H1 (cell line): ENCODE data around the gene ABCC6. TPM values are rescaled to one million over a fixed set of nuclear protein-coding genes. Genes with fewer than 3 reads are reported as not detected.

Experiments used
- CTCF ChIA-PET: fragments of 300-600 bp; sonication (Branson Sonifier 250); formaldehyde crosslinking; loops from one replicate; lab custom pipeline; 2021; ENCODE audit not compliant: partially characterized antibody; lab: Charles Lee
- POLR2A ChIA-PET: fragments of 300-600 bp; sonication (Branson Sonifier 250); formaldehyde crosslinking; loops from one replicate; lab custom pipeline; 2021; ENCODE audit warnings: inconsistent platforms; ENCODE audit not compliant: partially characterized antibody; lab: Charles Lee
- DNase-seq, 2 experiments: peaks; one replicate each; pipeline versions ENCODE4 v3.0.0 to v3.0.0-alpha.2; 2010 to 2022; ENCODE audit warnings: low spot score in 2 of 2, low read depth in 1 of 2, mixed read lengths in 1 of 2
- FAIRE-seq: peaks from 2 replicates; lab custom pipeline; 2011; peaks lifted over from hg19 to GRCh38; lab: Jason Lieb, UNC
- H2AFZ ChIP-seq: 2 replicates; pipeline ENCODE4 v1.8.1; 2012; ENCODE audit warnings: low read length, inconsistent platforms
- H2AK5ac ChIP-seq: 2 replicates; pipeline ENCODE4 v1.6.1; 2013; ENCODE audit warnings: low read depth, low read length
- H2BK120ac ChIP-seq: replicated peaks from 2 replicates; pipeline ENCODE3; 2013; ENCODE audit warnings: low read depth, low read length, inconsistent platforms
- H2BK12ac ChIP-seq: 2 replicates; pipeline ENCODE4 v1.6.1; 2013; ENCODE audit warnings: low read depth, low read length
- H2BK15ac ChIP-seq: 2 replicates; pipeline ENCODE4 v1.6.1; 2013; ENCODE audit warnings: low read length
- H2BK20ac ChIP-seq: 2 replicates; pipeline ENCODE4 v1.6.1; 2013; ENCODE audit warnings: low read length
- H2BK5ac ChIP-seq: 2 replicates; pipeline ENCODE4 v1.6.1; 2013; ENCODE audit warnings: low read depth, low read length
- H3K14ac ChIP-seq: 2 replicates; pipeline ENCODE4 v1.6.1; 2013; ENCODE audit warnings: inconsistent platforms; ENCODE audit not compliant: insufficient read length
- H3K18ac ChIP-seq: 2 replicates; pipeline ENCODE4 v1.6.1; 2013; ENCODE audit warnings: low read length; ENCODE audit errors: extremely low read depth
- H3K23ac ChIP-seq: 2 replicates; pipeline ENCODE4 v1.6.1; 2013; ENCODE audit warnings: inconsistent platforms; ENCODE audit not compliant: insufficient read length
- H3K23me2 ChIP-seq: 2 replicates; pipeline ENCODE4 v1.6.1; 2013; ENCODE audit warnings: low read depth, low read length
- H3K27ac ChIP-seq: 2 replicates; pipeline ENCODE4 v1.6.1; 2011; ENCODE audit warnings: low read depth, low read length, inconsistent platforms
- H3K27me3 ChIP-seq, 4 experiments: replicated peaks in 1 of 4; 1 replicate in 1 of 4; 2 replicates in 3 of 4; pipeline versions ENCODE4 v1.6.1 to v1.8.1; 2011 to 2013; ENCODE audit warnings: low read length in 3 of 4, mild to moderate bottlenecking in 3 of 4, inconsistent platforms in 2 of 4, mixed read lengths in 2 of 4, moderate library complexity in 1 of 4; ENCODE audit not compliant: control insufficient read depth in 3 of 4, insufficient read depth in 3 of 4; ENCODE audit errors: extremely low read depth in 1 of 4
- H3K36me3 ChIP-seq, 4 experiments: 2 replicates each; pipeline versions ENCODE4 v1.6.1 to v1.8.1; 2011 to 2013; ENCODE audit warnings: mild to moderate bottlenecking in 4 of 4, low read length in 3 of 4, moderate library complexity in 2 of 4, control low read depth in 1 of 4, inconsistent platforms in 1 of 4; ENCODE audit not compliant: insufficient read depth in 4 of 4, control insufficient read depth in 2 of 4
- H3K4ac ChIP-seq: replicated peaks from 2 replicates; pipeline ENCODE3; 2013; ENCODE audit warnings: low read length, low read depth, mixed read lengths, inconsistent platforms; ENCODE audit not compliant: insufficient read length
- H3K4me1 ChIP-seq, 4 experiments: replicated peaks in 1 of 4; 1 replicate in 1 of 4; 2 replicates in 3 of 4; pipeline versions ENCODE4 v1.6.1 to v1.8.1; 2011 to 2013; ENCODE audit warnings: low read length in 3 of 4, inconsistent platforms in 2 of 4, mixed read lengths in 1 of 4; ENCODE audit not compliant: insufficient read depth in 4 of 4, control insufficient read depth in 3 of 4
- H3K4me2 ChIP-seq, 2 experiments: 2 replicates each; pipeline versions ENCODE4 v1.6.1 to v1.8.1; 2011 to 2013; ENCODE audit warnings: low read depth in 2 of 2, low read length in 2 of 2, control low read depth in 1 of 2, inconsistent platforms in 1 of 2, mild to moderate bottlenecking in 1 of 2; ENCODE audit not compliant: insufficient read depth in 1 of 2
- H3K4me3 ChIP-seq, 4 experiments: fragments of 200-600, 300-600 bp in 1 of 4; sonication (generic), shearing (Covaris generic), sonication (Bioruptor Twin) in 1 of 4; 2 replicates each; pipeline versions ENCODE4 v1.5.1 to v1.8.1; 2011 to 2016; ENCODE audit warnings: low read length in 4 of 4, low read depth in 3 of 4, control low read depth in 2 of 4, inconsistent platforms in 2 of 4, mild to moderate bottlenecking in 2 of 4, mixed read lengths in 1 of 4, moderate library complexity in 1 of 4; ENCODE audit not compliant: insufficient read depth in 2 of 4; ENCODE audit errors: extremely low read depth in 1 of 4
- H3K56ac ChIP-seq: replicated peaks from 2 replicates; pipeline ENCODE3; 2013; ENCODE audit warnings: low read depth, mild to moderate bottlenecking, mixed read lengths, low read length, inconsistent platforms; ENCODE audit not compliant: insufficient read length
- H3K79me1 ChIP-seq: 2 replicates; pipeline ENCODE4 v1.6.1; 2013; ENCODE audit warnings: low read depth, low read length, control low read depth
- H3K79me2 ChIP-seq, 2 experiments: 2 replicates each; pipeline versions ENCODE4 v1.6.1 to v1.8.1; 2012 to 2013; ENCODE audit warnings: low read length in 2 of 2, mild to moderate bottlenecking in 2 of 2, inconsistent platforms in 1 of 2; ENCODE audit not compliant: insufficient read depth in 2 of 2, control insufficient read depth in 1 of 2
- H3K9ac ChIP-seq, 4 experiments: replicated peaks in 1 of 4; 1 replicate in 1 of 4; 2 replicates in 3 of 4; pipeline versions ENCODE4 v1.6.1 to v1.8.1; 2011 to 2013; ENCODE audit warnings: low read depth in 3 of 4, low read length in 3 of 4, control low read depth in 2 of 4, mild to moderate bottlenecking in 2 of 4, moderate library complexity in 2 of 4, inconsistent platforms in 1 of 4; ENCODE audit errors: extremely low read depth in 1 of 4
- H3K9me3 ChIP-seq, 2 experiments: 2 replicates each; pipeline versions ENCODE4 v1.6.1 to v1.8.1; 2012 to 2013; ENCODE audit warnings: mild to moderate bottlenecking in 2 of 2, moderate library complexity in 2 of 2, control low read depth in 1 of 2, inconsistent platforms in 1 of 2, low read depth in 1 of 2, low read length in 1 of 2, mixed read lengths in 1 of 2; ENCODE audit not compliant: insufficient read depth in 2 of 2
- H4K20me1 ChIP-seq, 2 experiments: replicated peaks in 1 of 2; 2 replicates each; pipeline versions ENCODE3 to v1.8.1; 2011 to 2013; ENCODE audit warnings: inconsistent platforms in 2 of 2, low read length in 2 of 2, mild to moderate bottlenecking in 1 of 2; ENCODE audit not compliant: insufficient read depth in 2 of 2, control insufficient read depth in 1 of 2
- H4K5ac ChIP-seq: 2 replicates; pipeline ENCODE4 v1.6.1; 2013; ENCODE audit warnings: low read length, low read depth, mixed read lengths, inconsistent platforms; ENCODE audit not compliant: insufficient read length
- H4K8ac ChIP-seq: 2 replicates; pipeline ENCODE4 v1.8.0; 2013; ENCODE audit warnings: mild to moderate bottlenecking, moderate library complexity, low read length, inconsistent platforms; ENCODE audit not compliant: insufficient read depth; ENCODE audit errors: extremely low read depth
- H4K91ac ChIP-seq: replicated peaks from 2 replicates; pipeline ENCODE3; 2013; ENCODE audit warnings: low read length, mixed read lengths, inconsistent platforms; ENCODE audit not compliant: insufficient read length
- BACH1 ChIP-seq: IDR thresholded peaks from 2 replicates; pipeline ENCODE4 v1.6.1; 2012; ENCODE audit warnings: low read length, improper control_type of control experiment
- BRCA1 ChIP-seq: IDR thresholded peaks from 2 replicates; pipeline ENCODE4 v1.6.1; 2012; ENCODE audit warnings: low read depth, low read length, improper control_type of control experiment
- CHD2 ChIP-seq: IDR thresholded peaks from 2 replicates; pipeline ENCODE4 v1.6.1; 2012; ENCODE audit warnings: low read length, improper control_type of control experiment
- EZH2 ChIP-seq: fragments of 200-600 bp; sonication (generic); IDR thresholded peaks from 2 replicates; pipeline ENCODE4 v1.7.1; 2012; ENCODE audit warnings: low read depth, mild to moderate bottlenecking, moderate library complexity, low read length, inconsistent platforms; ENCODE audit not compliant: severe bottlenecking
- HDAC6 ChIP-seq: IDR thresholded peaks from one replicate; pipeline ENCODE4 v1.7.1; 2012; ENCODE audit warnings: low read depth, mild to moderate bottlenecking, inconsistent platforms, low read length, moderate library complexity
- POU5F1 ChIP-seq: IDR thresholded peaks from 2 replicates; pipeline ENCODE4 v1.6.1; 2011; ENCODE audit warnings: low read depth, mild to moderate bottlenecking, low read length, moderate library complexity
- RNF2 ChIP-seq: fragments of 200-900, 300-1000 bp; sonication (generic); IDR thresholded peaks from 2 replicates; pipeline ENCODE4 v1.7.1; 2016; ENCODE audit warnings: borderline replicate concordance, low read depth, mild to moderate bottlenecking, antibody characterized with exemption, low read length; ENCODE audit not compliant: poor library complexity, severe bottlenecking; ENCODE audit errors: missing control alignments
- SP2 ChIP-seq: IDR thresholded peaks from 2 replicates; pipeline ENCODE4 v1.6.1; 2012; ENCODE audit warnings: mild to moderate bottlenecking, low read length, inconsistent platforms
- SRF ChIP-seq: IDR thresholded peaks from 2 replicates; pipeline ENCODE4 v1.6.1; 2011; ENCODE audit warnings: mild to moderate bottlenecking, low read depth, low read length, moderate library complexity
- WGBS, 2 experiments: shearing (Covaris generic) in 1 of 2; methylation state at CpG; one replicate each; pipeline versions ENCODE4 v1.1.6 to v1.1.7; 2013 to 2015; ENCODE audit warnings: low lambda C conversion rate in 2 of 2, mixed read lengths in 2 of 2, inconsistent platforms in 1 of 2, low coverage in 1 of 2, missing lambda C conversion rate in 1 of 2; ENCODE audit not compliant: insufficient replicate concordance in 2 of 2, insufficient coverage in 1 of 2, insufficient read length in 1 of 2; ENCODE audit errors: extremely low coverage in 1 of 2, missing lambda C conversion rate in 1 of 2; 5-methylcytosine and 5-hydroxymethylcytosine counted together
- polyA plus RNA-seq, 7 experiments: library from polyadenylated mRNA; depleted of rRNA in 3 of 7; stranded (reverse) in 5 of 7; unstranded in 2 of 7; fragments of >200 nt in 5 of 7; fragments of 200-250 nt in 2 of 7; gene quantifications; 1 replicate in 5 of 7; 2 replicates in 1 of 7; 4 replicates in 1 of 7; pipeline versions ENCODE4 v1.2.1 to v1.2.3, GENCODE V29; 2011 to 2013; ENCODE audit warnings: missing spikeins in 2 of 7, mixed read lengths in 2 of 7
- total RNA-seq: library from RNA; stranded (reverse); fragmentation: NEBNext Ultra II Directional; extraction: Animal tissue kit (Norgen Biotek cat#: 25700); gene quantifications from 2 replicates; pipeline ENCODE4 v1.2.1, GENCODE V29; 2021
- TF ChIP-seq, protein P1 (sequence below): IDR thresholded peaks from 2 replicates; pipeline ENCODE4 v1.6.1; 2012; ENCODE audit warnings: low read length, inconsistent platforms

The ABCC6 gene
- total and polyA plus RNA-seq, 2 of the 8 experiments (the other 6 are each of a cell fraction or from before 2014, with no cell fraction given): 1.6 to 1.8 TPM

DNA sequence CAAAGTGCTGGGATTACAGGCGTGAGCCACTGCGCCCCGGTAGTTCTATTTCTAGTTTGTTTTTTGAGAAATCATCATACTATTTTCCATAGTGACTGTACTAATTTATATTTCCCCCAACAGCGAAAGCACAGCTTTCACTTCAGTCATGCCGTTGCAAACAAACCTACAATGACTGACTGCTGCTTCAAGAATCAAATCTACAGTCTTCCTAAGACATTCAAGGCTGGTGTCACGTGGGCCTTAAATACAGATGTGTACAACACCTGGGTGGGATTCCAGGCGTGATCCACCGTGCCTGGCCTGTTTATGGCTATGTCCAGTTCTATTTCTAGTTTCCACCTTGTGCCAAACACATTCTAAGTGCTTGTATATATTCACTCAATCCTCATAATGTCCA lies 72.0 kb downstream of the ABCC6 start:
- FAIRE-seq (no peak), DNase-seq (no peak)
- H4K91ac ChIP-seq: no peak overlapping the region
- H3K23ac ChIP-seq: no peak overlapping the region
- no peaks in the 10 kb centered on the region for H3K79me1 ChIP-seq
- no peak overlapping the region for H3K18ac ChIP-seq
- peaks cover under 1 to 4% of the 10 kb centered on the region in 2 experiments for H4K20me1 ChIP-seq
- no peak overlapping the region for H2BK5ac ChIP-seq
- no peak overlapping the region for H3K14ac ChIP-seq
- POLR2A ChIA-PET: no interaction called here
- CTCF ChIA-PET: interaction anchor here (3.1 kb wide), 1 partner anchor 36 kb away, joined by 11 read pairs; no protein-coding TSS in a partner anchor
- no peak overlapping the region for H2BK20ac ChIP-seq
- H3K27me3 ChIP-seq: no peaks in the 10 kb centered on the region
- no peak overlapping the region for H2AFZ ChIP-seq
- no peak for TF ChIP-seq POU5F1
- TF ChIP-seq SRF: no peak
- TF ChIP-seq, protein P1, sequence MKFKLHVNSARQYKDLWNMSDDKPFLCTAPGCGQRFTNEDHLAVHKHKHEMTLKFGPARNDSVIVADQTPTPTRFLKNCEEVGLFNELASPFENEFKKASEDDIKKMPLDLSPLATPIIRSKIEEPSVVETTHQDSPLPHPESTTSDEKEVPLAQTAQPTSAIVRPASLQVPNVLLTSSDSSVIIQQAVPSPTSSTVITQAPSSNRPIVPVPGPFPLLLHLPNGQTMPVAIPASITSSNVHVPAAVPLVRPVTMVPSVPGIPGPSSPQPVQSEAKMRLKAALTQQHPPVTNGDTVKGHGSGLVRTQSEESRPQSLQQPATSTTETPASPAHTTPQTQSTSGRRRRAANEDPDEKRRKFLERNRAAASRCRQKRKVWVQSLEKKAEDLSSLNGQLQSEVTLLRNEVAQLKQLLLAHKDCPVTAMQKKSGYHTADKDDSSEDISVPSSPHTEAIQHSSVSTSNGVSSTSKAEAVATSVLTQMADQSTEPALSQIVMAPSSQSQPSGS: no peak
- TF ChIP-seq RNF2: no peak
- TF ChIP-seq BRCA1: no peak
- TF ChIP-seq BACH1: no peak
- TF ChIP-seq SP2: no peak
- TF ChIP-seq EZH2: no peak
- no peak for TF ChIP-seq CHD2
- no peak for TF ChIP-seq HDAC6
- 95% methylated on average over 8 of the region's 8 CpGs; no CpG with 5 or more reads in 1 of the 2 experiments for WGBS, 2 experiments
- no peak overlapping the region for H2BK15ac ChIP-seq
- H3K36me3 ChIP-seq: no peaks in the 10 kb centered on the region; a peak in 1 of 8 replicates
- no peaks in the 10 kb centered on the region for H3K9me3 ChIP-seq
- no peak overlapping the region for H3K9ac ChIP-seq
- no peak overlapping the region for H2BK12ac ChIP-seq
- no peak overlapping the region for H3K4me2 ChIP-seq
- H3K4me3 ChIP-seq: no peak overlapping the region
- H2AK5ac ChIP-seq: no peak overlapping the region
- H3K4me1 ChIP-seq: peaks cover 0 to 4% (median 0%) of the 10 kb centered on the region in 4 experiments; a peak in 1 of 7 replicates
- no peak overlapping the region for H4K5ac ChIP-seq
- no peak overlapping the region for H4K8ac ChIP-seq
- no peak overlapping the region for H3K27ac ChIP-seq
- H2BK120ac ChIP-seq: no peak overlapping the region
- H3K23me2 ChIP-seq: peaks cover 3% of the 10 kb centered on the region; the same call in 1 of the 2 replicates
- no peak overlapping the region for H3K56ac ChIP-seq
- H3K4ac ChIP-seq: no peak overlapping the region
- H3K79me2 ChIP-seq: no peaks in the 10 kb centered on the region
